ENCODE results near the gene C1orf226.

The C1orf226 gene

DNA sequence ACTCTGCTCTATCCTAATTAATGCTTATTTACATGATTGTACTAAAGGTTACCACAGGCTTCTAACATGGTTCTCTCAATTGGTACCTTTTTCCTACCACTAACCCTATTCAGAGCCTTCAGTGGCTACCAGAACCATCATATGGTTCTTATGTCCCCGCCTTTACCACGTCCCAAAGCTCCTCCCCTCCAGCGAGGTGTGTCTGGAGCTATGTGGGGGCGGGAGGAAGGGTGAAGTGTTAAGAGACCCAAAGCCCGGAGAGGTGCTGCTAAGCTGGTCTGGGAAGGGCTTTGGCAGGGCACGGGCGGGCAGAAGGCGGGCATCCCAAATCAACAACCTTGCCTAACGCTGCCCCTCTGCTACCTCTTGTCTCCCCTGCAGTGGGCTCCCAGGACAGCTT, 14.9 kb upstream of the C1orf226 start:
- no peak for DNase-seq

DNA sequence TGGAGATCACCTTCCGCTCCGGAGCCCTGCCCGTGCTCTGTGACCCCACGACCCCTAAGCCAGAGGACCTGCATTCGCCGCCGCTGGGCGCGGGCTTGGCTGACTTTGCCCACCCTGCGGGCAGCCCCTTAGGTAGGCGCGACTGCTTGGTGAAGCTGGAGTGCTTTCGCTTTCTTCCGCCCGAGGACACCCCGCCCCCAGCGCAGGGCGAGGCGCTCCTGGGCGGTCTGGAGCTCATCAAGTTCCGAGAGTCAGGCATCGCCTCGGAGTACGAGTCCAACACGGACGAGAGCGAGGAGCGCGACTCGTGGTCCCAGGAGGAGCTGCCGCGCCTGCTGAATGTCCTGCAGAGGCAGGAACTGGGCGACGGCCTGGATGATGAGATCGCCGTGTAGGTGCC, 14.5 kb upstream of the C1orf226 start:
- DNase-seq: no peak

DNA sequence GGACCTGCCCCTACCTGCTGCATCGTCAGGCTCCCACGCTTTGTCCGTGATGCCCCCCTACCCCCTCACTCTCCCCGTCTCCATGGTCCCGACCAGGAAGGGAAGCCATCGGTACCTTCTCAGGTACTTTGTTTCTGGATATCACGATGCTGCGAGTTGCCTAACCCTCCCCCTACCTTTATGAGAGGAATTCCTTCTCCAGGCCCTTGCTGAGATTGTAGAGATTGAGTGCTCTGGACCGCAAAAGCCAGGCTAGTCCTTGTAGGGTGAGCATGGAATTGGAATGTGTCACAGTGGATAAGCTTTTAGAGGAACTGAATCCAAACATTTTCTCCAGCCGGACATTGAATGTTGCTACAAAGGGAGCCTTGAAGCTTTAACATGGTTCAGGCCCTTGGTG, 13.8 kb upstream of the C1orf226 start:
- no peak for DNase-seq

DNA sequence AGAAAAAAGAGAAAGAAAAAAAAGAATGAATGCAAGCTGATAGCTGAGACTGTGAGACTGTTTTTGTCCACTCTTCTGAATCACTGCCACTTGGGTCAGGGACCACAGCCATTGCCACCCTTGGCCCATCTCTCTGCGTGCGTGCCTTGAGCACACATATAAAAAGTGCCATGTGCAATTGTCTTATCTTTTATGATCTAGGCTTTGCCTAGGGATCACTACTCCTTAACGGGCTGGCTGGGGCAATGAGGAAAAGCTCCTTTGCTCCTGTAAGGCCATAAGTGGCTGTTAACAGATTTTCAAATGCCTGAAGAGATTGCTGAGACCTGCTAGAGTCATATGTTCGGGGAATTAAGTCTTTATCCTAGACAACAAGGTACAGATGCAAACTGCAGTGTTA, 13.1 kb upstream of the C1orf226 start:
- no peak for DNase-seq

DNA sequence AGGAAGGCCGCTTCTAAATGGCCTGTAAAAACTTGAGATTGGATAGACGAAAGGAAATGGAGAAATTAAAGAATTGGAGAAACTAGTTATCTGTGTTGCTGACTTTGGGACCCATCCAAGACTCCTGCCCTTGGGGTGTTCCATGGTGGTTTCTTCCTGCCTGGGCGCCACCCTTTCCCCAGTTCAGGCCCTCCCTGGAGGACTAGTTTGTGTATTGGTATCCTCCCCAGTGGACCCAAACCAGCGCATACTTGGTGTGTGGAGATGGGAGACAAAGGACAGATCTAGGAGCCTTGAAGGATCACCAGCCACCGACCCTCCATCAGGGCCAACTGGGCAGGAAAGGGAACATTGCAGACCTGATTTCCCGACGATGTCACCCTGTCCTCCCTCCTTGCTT, 12.0 kb upstream of the C1orf226 start:
- DNase-seq: no peak

- no peak for DNase-seq
Observed at GRCh38 chr1:162370161-162370560, 11.4 kb upstream of the C1orf226 start.

DNA sequence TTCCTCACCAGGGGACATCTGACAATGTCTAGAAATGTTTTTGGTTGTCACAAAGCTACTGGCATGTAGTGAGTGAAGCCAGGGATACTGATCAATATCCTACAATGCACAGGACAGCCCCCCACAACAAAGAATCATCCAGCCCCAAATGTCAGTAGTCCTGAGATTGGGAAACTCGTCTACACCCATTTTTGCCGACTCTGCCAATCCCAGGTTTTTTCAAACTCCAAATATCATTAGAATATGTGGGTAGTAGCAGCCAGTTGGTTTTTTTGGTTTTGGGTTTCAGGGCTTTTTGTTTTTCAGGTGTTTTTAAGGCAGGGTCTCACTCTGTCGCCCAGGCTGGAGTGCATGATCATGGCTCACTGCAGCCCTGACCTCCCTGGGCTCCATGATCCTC, 10.8 kb upstream of the C1orf226 start:
- DNase-seq: no peak

DNA sequence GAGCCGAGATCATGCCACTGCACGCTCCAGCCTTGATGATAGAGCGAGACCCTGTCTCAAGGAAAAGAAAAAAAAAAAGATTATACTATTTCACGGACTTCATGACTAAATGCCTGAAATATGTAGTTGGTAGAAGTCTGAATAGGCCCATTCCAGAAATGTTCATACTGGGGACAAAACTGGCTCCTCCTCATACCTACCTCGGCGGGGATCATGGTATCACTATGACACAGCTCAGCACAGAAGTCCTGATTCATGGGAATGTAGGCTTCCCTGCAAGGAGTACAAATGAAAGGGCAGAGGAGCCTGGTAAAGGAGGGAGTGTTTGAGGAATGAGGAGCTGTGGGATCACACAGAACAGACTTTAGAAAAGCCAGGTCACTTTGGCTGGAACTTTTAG, 9.9 kb upstream of the C1orf226 start:
- no peak for DNase-seq

DNA sequence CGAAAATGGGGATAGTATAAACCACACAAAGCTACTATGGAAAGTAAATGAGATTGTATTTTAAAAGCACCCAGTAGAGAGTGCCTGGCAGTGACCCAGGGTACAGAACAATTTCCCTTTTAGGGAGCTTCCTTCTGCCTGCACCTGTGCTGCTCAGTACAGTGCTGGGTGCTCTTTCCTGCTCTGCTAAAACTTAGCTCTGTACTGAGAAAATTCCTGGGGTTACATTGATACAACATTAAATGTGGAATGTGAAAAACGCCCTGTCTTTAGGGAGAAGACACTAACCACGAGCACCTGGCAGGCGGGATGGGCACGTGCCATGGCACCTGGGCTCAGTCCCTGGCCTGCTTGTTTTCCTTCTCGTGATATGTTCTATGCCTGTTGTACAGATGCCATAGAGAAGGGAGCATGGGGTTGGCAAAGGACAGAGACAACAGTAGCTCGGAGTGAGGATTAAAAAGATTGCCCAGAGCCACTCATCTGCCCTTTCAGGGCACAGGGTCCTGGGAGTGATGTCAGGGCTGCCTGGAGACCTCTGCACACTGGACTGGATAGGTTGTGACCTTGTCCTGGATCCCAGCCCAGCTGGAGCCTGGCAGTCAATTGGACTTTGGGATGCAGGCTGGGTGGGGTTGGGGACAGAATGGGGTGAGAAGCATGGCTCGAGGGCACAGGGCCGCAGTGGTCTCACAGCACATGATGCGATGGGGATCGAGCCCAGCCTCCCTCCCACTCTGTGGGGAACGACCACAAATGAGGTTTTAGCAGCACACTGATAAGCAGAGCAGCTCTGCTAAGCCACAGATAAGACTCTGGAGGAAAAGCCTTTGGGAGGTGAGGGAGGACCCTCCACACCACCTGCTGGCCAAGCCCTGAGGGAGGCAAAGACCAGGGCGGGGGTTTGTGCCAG, 9.1 kb upstream of the C1orf226 start:
- DNase-seq: no peak

DNA sequence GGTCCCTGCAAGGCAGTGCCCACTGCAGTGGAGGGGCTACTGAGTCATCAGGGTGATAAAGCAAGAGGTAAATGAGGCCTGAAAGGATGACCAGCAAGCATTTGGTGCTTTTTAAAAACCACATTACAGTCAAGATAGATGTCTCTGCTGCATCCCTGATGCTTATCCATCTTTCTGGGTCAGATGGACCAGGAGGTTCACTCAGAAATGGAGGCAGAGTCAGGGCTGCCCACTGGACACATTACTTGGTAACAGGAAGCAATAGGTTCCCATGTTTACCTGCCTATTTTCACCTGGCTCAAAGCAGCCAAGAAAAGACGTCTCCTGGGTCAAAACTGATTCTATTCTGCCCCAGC, 8.5 kb upstream of the C1orf226 start:
- no peak for DNase-seq

- DNase-seq: peak in 1 of 2 experiments; percentile 51
Observed at GRCh38 chr1:162373541-162374260, 7.8 kb upstream of the C1orf226 start.

DNA sequence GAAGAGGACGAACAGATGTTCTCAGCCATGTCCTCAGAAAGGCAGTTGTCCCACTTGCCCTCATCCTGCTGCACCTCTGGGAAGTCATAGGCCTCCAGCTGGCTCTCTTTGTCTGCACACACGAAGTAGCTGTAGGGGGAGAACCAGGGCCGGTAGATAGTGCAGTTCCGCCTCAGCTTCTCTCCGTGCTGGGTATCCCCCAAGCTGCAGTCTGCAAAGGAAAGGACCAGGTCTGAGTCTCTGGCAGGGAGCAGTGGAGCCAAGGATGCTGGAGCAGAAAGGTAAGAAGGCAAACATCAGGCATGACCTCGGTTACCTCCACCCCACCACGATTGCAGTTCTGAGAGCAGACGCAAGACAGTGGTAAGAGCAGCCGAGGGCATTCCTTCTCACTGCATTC, 7.1 kb upstream of the C1orf226 start:
- no peak for DNase-seq

GRCh38 chr1:162375463-162375862, 6.1 kb upstream of the C1orf226 start:
- no peak for DNase-seq

DNA sequence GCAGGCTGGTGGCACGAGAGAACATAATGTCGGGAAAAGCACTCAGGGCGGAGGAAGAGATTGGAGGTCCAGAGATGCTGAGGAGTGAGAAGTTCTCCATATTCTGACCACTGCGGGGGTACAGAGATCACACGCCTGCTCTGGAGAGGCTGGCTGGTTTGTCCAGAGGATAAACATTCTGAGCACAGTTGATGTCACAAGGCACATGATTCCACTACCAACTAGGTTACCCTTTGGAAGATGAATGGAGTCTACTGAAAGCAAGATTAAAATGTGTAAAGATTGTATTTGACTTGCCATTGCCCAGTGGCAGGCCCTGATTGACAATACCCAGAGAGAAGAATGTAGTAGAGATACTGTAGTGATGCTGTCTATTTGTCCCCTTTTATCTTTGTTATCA, 4.8 kb upstream of the C1orf226 start, which contains the start of gene SPATA46:
SPATA46 (minus strand) TSS at position 164 of the 400 bp plus-strand sequence; CDS start at position 100, 64 bp downstream.
- no peak for DNase-seq

DNA sequence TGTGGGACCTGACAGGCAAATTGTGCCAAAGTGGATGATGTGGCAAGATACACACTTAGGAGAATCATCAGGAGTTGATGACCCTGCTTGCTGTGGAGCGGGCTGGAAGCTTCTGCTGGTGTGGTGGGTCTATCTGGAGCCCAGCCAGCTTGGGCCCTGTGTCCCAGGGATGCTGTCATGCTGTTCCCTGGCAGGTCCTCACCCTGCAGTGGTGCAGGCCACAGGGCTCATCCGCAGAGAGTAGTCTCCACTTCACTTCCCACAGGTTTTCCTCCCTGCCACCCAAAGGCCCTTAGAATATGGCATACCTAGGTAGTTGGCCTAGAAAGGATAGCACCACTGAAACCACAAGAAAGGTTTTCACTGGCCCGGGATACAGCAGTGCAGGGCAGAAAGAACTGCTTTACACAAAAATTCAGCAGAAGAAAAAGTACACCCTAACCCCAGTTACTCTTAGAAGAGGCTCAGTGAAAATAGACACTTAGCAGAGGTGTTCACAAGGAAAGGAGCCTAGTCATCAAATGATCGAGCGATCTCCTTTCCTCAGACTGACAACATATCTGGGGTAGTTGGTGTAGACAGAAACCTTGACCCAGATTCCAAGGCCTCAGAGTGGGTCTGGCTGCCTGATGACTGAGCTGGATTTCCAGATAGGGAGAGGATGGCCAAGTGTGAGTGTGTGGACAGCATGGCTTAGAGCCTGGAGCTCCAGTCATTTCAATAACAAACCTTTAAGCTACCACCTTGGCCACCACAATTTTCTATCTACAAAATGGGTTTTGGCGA, 1.3 kb upstream of the C1orf226 start:
- DNase-seq: no peak

DNA sequence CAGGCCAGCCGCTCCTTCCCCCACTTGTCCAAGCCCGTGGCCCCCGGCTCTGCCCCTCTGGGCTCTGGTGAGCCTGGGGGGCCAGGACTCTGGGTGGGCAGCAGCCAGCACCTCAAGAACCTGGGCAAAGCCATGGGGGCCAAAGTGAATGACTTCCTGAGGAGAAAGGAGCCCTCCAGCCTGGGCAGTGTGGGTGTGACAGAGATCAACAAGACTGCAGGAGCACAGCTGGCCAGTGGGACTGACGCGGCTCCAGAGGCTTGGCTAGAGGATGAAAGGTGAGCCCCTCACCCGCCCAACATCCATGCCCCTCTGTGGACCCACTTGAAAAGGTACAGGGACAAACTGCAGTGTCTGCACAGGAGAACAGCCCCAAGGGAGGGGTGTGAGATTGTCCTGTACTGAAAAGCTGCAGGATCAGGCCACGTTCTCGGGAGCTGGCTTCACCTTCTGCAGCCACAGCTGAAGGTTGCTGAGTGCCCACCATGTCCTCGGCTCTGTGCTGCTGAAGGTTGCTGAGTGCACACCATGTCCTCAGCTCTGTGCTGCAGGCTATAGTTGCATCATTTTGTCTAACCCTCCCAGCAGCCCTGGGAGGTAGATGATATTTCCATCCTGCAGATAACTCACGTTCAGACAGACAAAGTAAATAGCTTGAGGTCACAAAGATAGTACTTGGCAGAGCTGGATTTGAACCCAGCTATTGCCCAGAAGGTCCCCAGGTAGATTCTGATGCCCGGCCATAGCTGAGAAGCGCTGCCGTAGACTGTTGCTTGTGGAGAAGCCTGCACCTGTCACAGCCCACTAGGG, 618 bp downstream of the C1orf226 start:
- DNase-seq: no peak

GRCh38 chr1:162383091-162383490, 1.6 kb downstream of the C1orf226 start:
- DNase-seq: no peak

DNA sequence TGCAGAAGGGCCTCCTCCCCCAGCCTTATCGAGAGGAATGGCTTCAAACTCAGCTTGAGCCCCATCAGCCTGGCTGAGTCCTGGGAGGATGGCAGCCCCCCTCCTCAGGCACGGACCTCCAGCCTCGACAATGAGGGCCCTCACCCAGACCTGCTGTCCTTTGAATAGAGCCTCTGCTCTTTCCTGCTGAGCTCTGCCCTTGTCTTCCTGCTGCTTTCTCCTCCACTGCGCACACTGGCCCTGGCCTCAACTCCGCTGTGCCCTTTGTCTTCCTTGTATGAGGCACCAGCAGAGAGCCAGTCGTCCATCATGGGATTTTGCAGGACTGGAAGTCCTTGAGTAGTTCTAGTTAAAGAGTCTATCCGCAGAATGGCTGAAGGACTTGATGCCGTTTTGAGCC, 2.0 kb downstream of the C1orf226 start:
- DNase-seq: no peak

DNA sequence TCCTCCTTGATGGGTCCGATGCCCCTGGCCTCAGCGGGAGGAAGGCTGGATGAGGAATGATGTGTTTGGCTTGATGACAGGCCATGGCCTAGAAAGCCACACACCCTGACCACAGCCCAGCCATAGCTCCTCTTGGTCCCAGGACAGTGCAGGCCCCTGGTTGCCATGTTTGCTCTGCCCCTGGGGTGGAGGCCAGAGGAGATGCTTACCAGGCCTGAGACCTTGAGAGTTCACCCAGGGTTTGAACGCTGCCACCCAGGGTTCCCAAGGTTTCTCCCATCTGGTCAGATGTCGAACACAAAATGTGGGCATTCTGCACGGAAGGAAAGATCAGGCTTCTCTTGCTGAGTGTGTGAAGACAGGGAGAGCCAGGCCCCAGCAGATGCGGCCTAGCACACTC, 2.6 kb downstream of the C1orf226 start:
- DNase-seq: no peak

DNA sequence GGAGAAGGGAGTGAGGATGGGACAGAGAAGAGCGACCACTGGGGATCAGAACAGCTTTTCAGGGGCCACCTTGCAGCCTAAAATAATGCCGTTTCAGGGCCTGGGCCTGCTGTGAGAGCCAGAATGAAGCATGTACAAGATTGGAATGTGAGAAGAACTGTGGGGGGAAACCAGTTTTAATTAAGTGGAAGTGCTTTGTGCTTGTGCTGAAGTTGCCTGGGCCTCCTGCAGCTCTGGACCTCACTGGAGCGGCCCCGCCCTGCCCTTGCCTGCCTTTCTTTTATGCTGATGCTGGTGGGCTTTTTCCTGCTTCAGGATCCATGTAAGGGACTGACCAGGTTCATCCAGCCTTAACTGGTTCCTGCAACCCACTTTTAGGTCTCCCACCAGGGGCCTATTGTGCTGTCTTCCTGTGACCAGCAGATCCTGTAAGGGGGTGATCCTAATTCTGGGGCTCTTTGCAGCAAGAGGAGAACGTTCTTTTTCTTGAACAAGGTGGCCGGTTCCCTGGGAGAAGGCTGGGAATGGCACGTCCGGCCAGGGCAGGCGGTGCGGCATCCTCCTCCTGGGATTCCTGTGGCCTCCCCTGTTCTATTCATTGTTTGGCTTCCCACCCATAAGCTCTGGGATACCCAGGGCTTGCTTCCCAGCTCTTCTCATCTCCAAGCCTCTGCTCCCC, 3.2 kb downstream of the C1orf226 start:
- no peak for DNase-seq

DNA sequence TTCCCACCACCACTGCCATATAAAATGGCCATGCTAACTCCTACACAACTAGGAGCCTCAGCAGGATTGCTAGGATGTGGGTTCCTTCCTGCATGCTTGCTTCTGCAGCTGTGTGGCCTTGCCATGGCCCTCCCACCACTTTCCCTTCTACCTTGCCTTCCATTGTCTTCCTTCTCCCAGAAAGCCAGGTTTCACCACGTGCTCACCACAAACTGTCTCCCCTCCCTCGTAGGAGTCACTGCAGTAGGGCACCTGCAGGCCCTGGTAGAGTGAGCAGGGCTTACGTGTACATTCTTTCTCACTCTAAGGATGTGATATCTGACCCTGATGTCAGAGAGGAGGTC, 3.7 kb downstream of the C1orf226 start:
- no peak for DNase-seq

DNA sequence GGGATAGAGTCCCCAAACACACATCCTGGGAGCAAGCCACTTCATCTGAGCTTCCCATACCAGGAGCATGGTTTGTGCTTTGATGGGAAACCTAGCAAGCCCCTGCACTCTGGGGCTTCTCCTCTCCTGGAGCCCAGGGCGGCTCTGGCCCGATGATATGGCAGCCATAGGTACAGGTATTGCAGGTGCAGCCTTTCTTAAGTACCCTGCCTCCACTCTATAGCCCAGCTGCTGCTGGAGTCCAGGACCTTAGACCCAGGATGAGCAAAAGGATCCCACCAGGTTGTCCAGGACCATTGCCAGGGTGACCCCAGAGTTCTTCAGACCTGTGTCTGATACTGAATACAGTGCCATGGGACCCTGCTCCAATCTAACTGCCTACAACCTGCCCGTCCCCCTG, 4.2 kb downstream of the C1orf226 start:
- no peak for DNase-seq
